HCT116 (cell line): ENCODE data around the gene BRSK2. TPM values are rescaled to one million over a fixed set of nuclear protein-coding genes. Genes with fewer than 3 reads are reported as not detected.

ENCODE experiments used
- ATAC-seq: fragments of 200-7000 bp; cut with Tn5 transposase; 2 replicates; pipeline ENCODE4 v1.9.1; 2020; ENCODE audit warnings: mild to moderate bottlenecking, moderate library complexity
- BruUV-seq: library from RNA; stranded (reverse); fragments of 400-500 nt; replicated peaks from 2 replicates; lab custom pipeline; 2021; lab: Mats Ljungman, UMichigan
- CTCF ChIA-PET: fragments of 300-600 bp; sonication (Branson Sonifier 250); formaldehyde crosslinking; loops from one replicate; lab custom pipeline; 2021; ENCODE audit warnings: antibody characterized with exemption; lab: Charles Lee
- POLR2A ChIA-PET: fragments of 300-600, 350-600 bp; sonication (Branson Sonifier 250); formaldehyde crosslinking; loops from one replicate; lab custom pipeline; 2021; ENCODE audit warnings: antibody characterized with exemption; lab: Charles Lee
- RAD21 ChIA-PET, 2 experiments: fragments of 300-600 bp; sonication (Branson Sonifier 250); formaldehyde crosslinking; loops; one replicate each; lab custom pipeline; 2023; ENCODE audit warnings: low total read pairs in 2 of 2; ENCODE audit not compliant: uncharacterized antibody in 2 of 2, unreplicated experiment in 2 of 2, low non-redundant PET in 1 of 2; lab: Charles Lee
- DNase-seq: peaks from one replicate; pipeline ENCODE4 v3.0.0-alpha.2; 2010; ENCODE audit warnings: low read depth, low spot score
- H2AFZ ChIP-seq: fragments of 200-600 bp; shearing (Covaris generic), sonication (generic); 2 replicates; pipeline ENCODE4 v1.6.1; 2017; ENCODE audit warnings: low read depth, mixed run types, mixed read lengths, antibody characterized with exemption, low read length; ENCODE audit not compliant: poor library complexity, severe bottlenecking
- H3K27ac ChIP-seq: 2 replicates; pipeline ENCODE4 v1.5.1; 2012; ENCODE audit warnings: low read depth, low read length
- H3K27me3 ChIP-seq: fragments of 200-600 bp; sonication (generic); 2 replicates; pipeline ENCODE4 v1.6.1; 2016; ENCODE audit warnings: mixed run types, low read length, mixed read lengths; ENCODE audit not compliant: insufficient read depth
- H3K36me3 ChIP-seq, 2 experiments: fragments of 200-500 bp in 1 of 2; fragments of 200-600 bp in 1 of 2; sonication (Bioruptor generic) in 1 of 2; sonication (generic) in 1 of 2; 2 replicates each; pipeline versions ENCODE4 v1.5.1 to v1.6.1; 2014 to 2016; ENCODE audit warnings: low read length in 2 of 2, inconsistent platforms in 1 of 2, mixed read lengths in 1 of 2, mixed run types in 1 of 2; ENCODE audit not compliant: insufficient read depth in 2 of 2, control insufficient read depth in 1 of 2
- H3K4me1 ChIP-seq, 2 experiments: fragments of 200-600 bp in 1 of 2; sonication (generic) in 1 of 2; 2 replicates each; pipeline versions ENCODE4 v1.5.1 to v1.6.1; 2012 to 2017; ENCODE audit warnings: low read length in 2 of 2, inconsistent platforms in 1 of 2, mild to moderate bottlenecking in 1 of 2, mixed read lengths in 1 of 2, mixed run types in 1 of 2, moderate library complexity in 1 of 2; ENCODE audit not compliant: insufficient read depth in 2 of 2, control insufficient read depth in 1 of 2
- H3K4me2 ChIP-seq: fragments of 200-600 bp; sonication (generic); 2 replicates; pipeline ENCODE4 v1.6.1; 2017; ENCODE audit warnings: mixed run types, low read length, mixed read lengths
- H3K4me3 ChIP-seq, 2 experiments: fragments of 200-600 bp in 1 of 2; sonication (generic) in 1 of 2; replicated peaks in 1 of 2; 2 replicates each; pipeline ENCODE4 v1.5.1; 2011 to 2016; ENCODE audit warnings: low read length in 2 of 2, control low read depth in 1 of 2, low read depth in 1 of 2, mild to moderate bottlenecking in 1 of 2, mixed read lengths in 1 of 2, mixed run types in 1 of 2
- H3K79me2 ChIP-seq: fragments of 200-600 bp; sonication (generic); 2 replicates; pipeline ENCODE4 v1.6.1; 2017; ENCODE audit warnings: mild to moderate bottlenecking, mixed run types, low read length, moderate library complexity, mixed read lengths; ENCODE audit not compliant: insufficient read depth
- H3K9ac ChIP-seq: fragments of 200-600 bp; sonication (generic); 2 replicates; pipeline ENCODE4 v1.6.1; 2016; ENCODE audit warnings: low read length, mixed read lengths
- H3K9me2 ChIP-seq: fragments of 200-600 bp; sonication (generic), shearing (Covaris generic); 2 replicates; pipeline ENCODE4 v1.6.1; 2017; ENCODE audit warnings: mixed run types, mild to moderate bottlenecking, moderate library complexity; ENCODE audit not compliant: insufficient read depth
- H3K9me3 ChIP-seq, 2 experiments: fragments of 200-500 bp in 1 of 2; fragments of 200-600 bp in 1 of 2; sonication (Bioruptor generic) in 1 of 2; sonication (generic) in 1 of 2; 2 replicates each; pipeline ENCODE4 v1.6.1; 2014 to 2017; ENCODE audit warnings: low read length in 2 of 2, mixed read lengths in 2 of 2, inconsistent platforms in 1 of 2, low read depth in 1 of 2, mild to moderate bottlenecking in 1 of 2, mixed run types in 1 of 2, moderate library complexity in 1 of 2; ENCODE audit not compliant: control insufficient read depth in 1 of 2, insufficient read depth in 1 of 2
- H4K20me1 ChIP-seq: fragments of 200-600 bp; sonication (generic), shearing (Covaris generic); 2 replicates; pipeline ENCODE4 v1.6.1; 2017; ENCODE audit warnings: mixed run types, mild to moderate bottlenecking, moderate library complexity; ENCODE audit not compliant: insufficient read depth
- ATF3 ChIP-seq: IDR thresholded peaks from 2 replicates; pipeline ENCODE4 v1.6.1; 2012
- CBX3 ChIP-seq: IDR thresholded peaks from 2 replicates; pipeline ENCODE4 v1.6.1; 2012; ENCODE audit warnings: low read depth
- CEBPB ChIP-seq: IDR thresholded peaks from 2 replicates; pipeline ENCODE4 v1.6.1; 2012; ENCODE audit warnings: low read depth
- CTCF ChIP-seq, 3 experiments: fragments of 200-600 bp in 1 of 3; sonication (generic) in 1 of 3; IDR thresholded peaks in 2 of 3; conservative IDR thresholded peaks in 1 of 3; 2 replicates each; pipeline ENCODE4 v1.5.1; 2012 to 2017; ENCODE audit warnings: low read depth in 2 of 3, low read length in 2 of 3, antibody characterized with exemption in 1 of 3, borderline replicate concordance in 1 of 3, control low read depth in 1 of 3, mild to moderate bottlenecking in 1 of 3, mixed read lengths in 1 of 3, mixed run types in 1 of 3, moderate library complexity in 1 of 3; ENCODE audit not compliant: insufficient read depth in 1 of 3
- ELF1 ChIP-seq: IDR thresholded peaks from 2 replicates; pipeline ENCODE4 v1.6.1; 2012; ENCODE audit warnings: low read depth, borderline replicate concordance
- EZH2 ChIP-seq: fragments of 200-600 bp; sonication (generic); IDR thresholded peaks from 2 replicates; pipeline ENCODE4 v1.6.1; 2017; ENCODE audit warnings: antibody characterized with exemption, mixed run types
- FOSL1 ChIP-seq: IDR thresholded peaks from 2 replicates; pipeline ENCODE4 v1.6.1; 2012; ENCODE audit warnings: low read depth
- POLR2A ChIP-seq: IDR thresholded peaks from 2 replicates; pipeline ENCODE4 v1.7.0; 2011; ENCODE audit warnings: borderline replicate concordance; ENCODE audit not compliant: insufficient read depth, insufficient read length; ENCODE audit errors: extremely low read depth
- REST ChIP-seq: IDR thresholded peaks from 2 replicates; pipeline ENCODE4 v1.6.1; 2012; ENCODE audit warnings: low read depth
- SP1 ChIP-seq: IDR thresholded peaks from 2 replicates; pipeline ENCODE4 v1.6.1; 2012; ENCODE audit warnings: low read depth
- ZBTB33 ChIP-seq: IDR thresholded peaks from 2 replicates; pipeline ENCODE4 v1.6.1; 2011; ENCODE audit warnings: mild to moderate bottlenecking, low read length, moderate library complexity; ENCODE audit not compliant: insufficient replicate concordance; ENCODE audit errors: extremely low read depth
- ZFX ChIP-seq: fragments of 450-650 bp; IDR thresholded peaks from 2 replicates; pipeline ENCODE4 v1.6.1; 2017
- intact Hi-C: fragments of 100-400 bp; cut with micrococcal nuclease; formaldehyde crosslinking; loops from 2 replicates; pipeline ENCODE4 v1.10.0; 2022
- total RNA-seq: library from RNA; stranded (reverse); gene quantifications from one replicate; pipeline ENCODE4 v1.2.1, GENCODE V29; 2021; ENCODE audit not compliant: unreplicated experiment

The BRSK2 gene
- total RNA-seq, 1 experiment from 2014 or later, result 14.0 TPM

- CTCF ChIA-PET, result no interaction called here
- no peak for ATAC-seq
- TF ChIP-seq ELF1 (no peak), ZFX (no peak), POLR2A (no peak), ATF3 (no peak), FOSL1 (no peak), EZH2 (no peak), SP1 (no peak), CBX3 (no peak), CEBPB (no peak), CTCF (IDR thresholded peaks at IDR 0.05 in 2 of 3, conservative IDR thresholded peaks at IDR 0.05 in 1 of 3; ENCODE audit: borderline replicate concordance in 1 of 3, insufficient read depth in 1 of 3, low read depth in 2 of 3, low read length in 2 of 3) (no peak), ZBTB33 (no peak), REST (no peak)
- TF ChIP-seq, all 23 proteins: peak for 0
Measured at GRCh38 chr11:1467270-1467669, 77.5 kb downstream of the BRSK2 start.

More at GRCh38 chr11:1467270-1467669, 77.5 kb downstream of the BRSK2 start:
- Histone ChIP-seq H3K4me1 (no peaks in the 10 kb centered on the region), H3K79me2 (no peaks in the 10 kb centered on the region), H3K9me2 (no peaks in the 10 kb centered on the region), H3K36me3 (no peaks in the 10 kb centered on the region), H4K20me1 (no peaks in the 10 kb centered on the region), H2AFZ (no peak overlapping the region), H3K4me2 (no peak overlapping the region), H3K9ac (no peak overlapping the region), H3K4me3 (no peak overlapping the region), H3K27ac (no peak overlapping the region), H3K27me3 (no peaks in the 10 kb centered on the region), H3K9me3 (no peaks in the 10 kb centered on the region)
- DNase-seq, result no peak
- RAD21 ChIA-PET, result no interaction called here
- BruUV-seq, result no TSS peak
- POLR2A ChIA-PET, result no interaction called here
- intact Hi-C loops, result no loop called here
